ENCODE results near the gene SCUBE3.

Gene SCUBE3

GRCh38 chr6:35181933-35182612, 31.7 kb upstream of the SCUBE3 start:
- DNase-seq: peak; percentile 72

- no peak for DNase-seq
These were observed 30.5 kb upstream of the SCUBE3 start for GRCh38 chr6:35183281-35183680.

- DNase-seq: no peak
These were observed 29.8 kb upstream of the SCUBE3 start for GRCh38 chr6:35183935-35184334.

- no peak for DNase-seq
These were observed 29.0 kb upstream of the SCUBE3 start for GRCh38 chr6:35184580-35185301.

- DNase-seq: no peak
These were observed 28.5 kb upstream of the SCUBE3 start for GRCh38 chr6:35185302-35185681.

- no peak for DNase-seq
These were observed 27.8 kb upstream of the SCUBE3 start for GRCh38 chr6:35185971-35186370.

- DNase-seq: no peak
These were observed 27.2 kb upstream of the SCUBE3 start for GRCh38 chr6:35186571-35186970.

- DNase-seq: no peak
These were observed 24.9 kb upstream of the SCUBE3 start for GRCh38 chr6:35188886-35189285.

GRCh38 chr6:35190306-35190705, 23.4 kb upstream of the SCUBE3 start:
- no peak for DNase-seq

GRCh38 chr6:35191889-35192288, 21.9 kb upstream of the SCUBE3 start:
- DNase-seq: no peak

GRCh38 chr6:35192301-35192860, 21.4 kb upstream of the SCUBE3 start:
- no peak for DNase-seq

GRCh38 chr6:35194390-35194789, 19.4 kb upstream of the SCUBE3 start:
- no peak for DNase-seq

- no peak for DNase-seq
These were observed 18.5 kb upstream of the SCUBE3 start for GRCh38 chr6:35195120-35195780.

GRCh38 chr6:35197196-35197595, 16.6 kb upstream of the SCUBE3 start:
- no peak for DNase-seq

- DNase-seq: no peak
These were observed 13.9 kb upstream of the SCUBE3 start for GRCh38 chr6:35199866-35200265.

GRCh38 chr6:35202066-35202546, 11.7 kb upstream of the SCUBE3 start:
- DNase-seq: no peak

GRCh38 chr6:35203152-35203670, 10.5 kb upstream of the SCUBE3 start:
- no peak for DNase-seq

GRCh38 chr6:35203680-35204079, 10.1 kb upstream of the SCUBE3 start:
- no peak for DNase-seq

- no peak for DNase-seq
These were observed 7.4 kb upstream of the SCUBE3 start for GRCh38 chr6:35206346-35206745.

- no peak for DNase-seq
These were observed 5.3 kb upstream of the SCUBE3 start for GRCh38 chr6:35208419-35208818.

- DNase-seq: no peak
These were observed 4.7 kb upstream of the SCUBE3 start for GRCh38 chr6:35209081-35209480.

- DNase-seq: no peak
These were observed 4.0 kb upstream of the SCUBE3 start for GRCh38 chr6:35209622-35210247.

GRCh38 chr6:35213298-35213791, 411 bp upstream of the SCUBE3 start:
- no peak for DNase-seq
